B cell (primary cell): ENCODE data around the gene ABCC10. TPM values are rescaled to one million over a fixed set of nuclear protein-coding genes. Genes with fewer than 3 reads are reported as not detected.

Experiments
- ATAC-seq: fragments of 200-7000 bp; cut with Tn5 transposase; one replicate; pipeline ENCODE4 v1.10.0; 2021; ENCODE audit warnings: low read depth, mild to moderate bottlenecking, moderate number of reproducible peaks, moderate library complexity
- CTCF ChIA-PET: fragments of 350-600 bp; sonication (Branson Sonifier 250); formaldehyde crosslinking; loops from one replicate; lab custom pipeline; 2021; ENCODE audit warnings: antibody characterized with exemption, inconsistent platforms; lab: Charles Lee
- POLR2A ChIA-PET: fragments of 350-600 bp; sonication (Branson Sonifier 250); formaldehyde crosslinking; loops from one replicate; lab custom pipeline; 2021; ENCODE audit warnings: antibody characterized with exemption; lab: Charles Lee
- DNase-seq: peaks from one replicate; pipeline ENCODE4 v3.0.0; 2013
- H2AFZ ChIP-seq: 2 replicates; pipeline ENCODE4 v1.6.1; 2012; ENCODE audit warnings: mild to moderate bottlenecking, low read depth, low read length; ENCODE audit not compliant: insufficient read depth, poor library complexity, severe bottlenecking
- H3K27ac ChIP-seq, 2 donors: 1 replicate in 1 of 2; 2 replicates in 1 of 2; pipeline ENCODE4 v1.5.1; 2012 to 2013; ENCODE audit warnings: low read length in 2 of 2, mild to moderate bottlenecking in 2 of 2, moderate library complexity in 1 of 2
- H3K27me3 ChIP-seq, 4 experiments: fragments of 200-600 bp in 1 of 4; sonication (generic) in 1 of 4; replicated peaks in 1 of 4; 1 replicate in 2 of 4; 2 replicates in 2 of 4; pipeline versions ENCODE4 v1.6.1 to v1.7.0; 2013 to 2016; ENCODE audit warnings: low read length in 3 of 4, mild to moderate bottlenecking in 2 of 4, mixed read lengths in 1 of 4, moderate library complexity in 1 of 4; ENCODE audit not compliant: insufficient read depth in 4 of 4, control insufficient read depth in 3 of 4; ENCODE audit errors: control extremely low read depth in 1 of 4
- H3K36me3 ChIP-seq, 2 experiments: replicated peaks in 1 of 2; 1 replicate in 1 of 2; 2 replicates in 1 of 2; pipeline versions ENCODE4 v1.6.1 to v1.7.1; 2013; ENCODE audit warnings: low read length in 1 of 2; ENCODE audit not compliant: insufficient read depth in 2 of 2, control insufficient read depth in 1 of 2; ENCODE audit errors: control extremely low read depth in 1 of 2, extremely low read depth in 1 of 2
- H3K4me1 ChIP-seq, 2 donors: fragments of 200-600 bp in 1 of 2; sonication (generic) in 1 of 2; 1 replicate in 1 of 2; 2 replicates in 1 of 2; pipeline versions ENCODE4 v1.5.1 to v1.6.1; 2013 to 2017; ENCODE audit warnings: low read length in 2 of 2; ENCODE audit not compliant: control insufficient read depth in 2 of 2, insufficient read depth in 2 of 2
- H3K4me2 ChIP-seq: replicated peaks from 2 replicates; pipeline ENCODE3; 2012; ENCODE audit warnings: mild to moderate bottlenecking, low read depth, low read length; ENCODE audit not compliant: poor library complexity, severe bottlenecking
- H3K4me3 ChIP-seq, 5 experiments: fragments of 200-600 bp in 1 of 5; sonication (generic) in 1 of 5; 1 replicate in 3 of 5; 2 replicates in 2 of 5; pipeline versions ENCODE4 v1.5.1 to v1.7.0; 2011 to 2016; ENCODE audit warnings: low read length in 4 of 5, mild to moderate bottlenecking in 4 of 5, low read depth in 2 of 5, control low read depth in 1 of 5, moderate library complexity in 1 of 5; ENCODE audit not compliant: insufficient read depth in 1 of 5; ENCODE audit errors: control extremely low read depth in 1 of 5, extremely low read depth in 1 of 5
- H3K79me2 ChIP-seq: fragments of 200-600 bp; sonication (generic); one replicate; pipeline ENCODE4 v1.6.0; 2016; ENCODE audit warnings: low read length; ENCODE audit not compliant: control insufficient read depth, insufficient read depth
- H3K9ac ChIP-seq: fragments of 200-600 bp; sonication (generic); 2 replicates; pipeline ENCODE4 v1.6.1; 2017; ENCODE audit warnings: mild to moderate bottlenecking, low read length, moderate library complexity
- H3K9me3 ChIP-seq, 3 donors: one replicate each; pipeline versions ENCODE4 v1.6.1 to v1.7.1; 2013; ENCODE audit warnings: low read length in 2 of 3; ENCODE audit not compliant: control insufficient read depth in 2 of 3, insufficient read depth in 1 of 3; ENCODE audit errors: control extremely low read depth in 1 of 3
- H4K20me1 ChIP-seq: 2 replicates; pipeline ENCODE4 v1.6.0; 2012; ENCODE audit warnings: mild to moderate bottlenecking, low read length; ENCODE audit not compliant: insufficient read depth, control insufficient read depth, poor library complexity, severe bottlenecking
- H3K27ac Mint-ChIP-seq: one replicate; pipeline ENCODE4 v1.8.0; 2021; ENCODE audit warnings: mixed read lengths
- H3K27me3 Mint-ChIP-seq: one replicate; pipeline ENCODE4 v1.8.0; 2021; ENCODE audit warnings: mixed read lengths
- H3K4me1 Mint-ChIP-seq: one replicate; pipeline ENCODE4 v1.8.0; 2021; ENCODE audit warnings: mixed read lengths
- H3K4me3 Mint-ChIP-seq: one replicate; pipeline ENCODE4 v1.8.0; 2021; ENCODE audit warnings: mixed read lengths
- H3K9me3 Mint-ChIP-seq: one replicate; pipeline ENCODE4 v1.8.0; 2022; ENCODE audit warnings: mixed read lengths; ENCODE audit not compliant: insufficient read depth
- EZH2 ChIP-seq: IDR thresholded peaks from 2 replicates; pipeline ENCODE4 v1.6.1; 2012; ENCODE audit warnings: borderline replicate concordance, low read depth, mild to moderate bottlenecking, moderate library complexity, low read length; ENCODE audit not compliant: insufficient read depth, poor library complexity, severe bottlenecking
- WGBS: methylation state at CpG from one replicate; pipeline ENCODE4 v1.1.5; 2013; ENCODE audit warnings: missing lambda C conversion rate; ENCODE audit not compliant: insufficient coverage; 5-methylcytosine and 5-hydroxymethylcytosine counted together
- intact Hi-C: fragments of 100-400 bp; cut with micrococcal nuclease; formaldehyde crosslinking; loops from one replicate; pipeline ENCODE4 v1.10.0; 2022
- polyA plus RNA-seq: library from polyadenylated mRNA; depleted of rRNA; stranded (reverse); fragments of >200 nt; gene quantifications from 2 replicates; pipeline ENCODE4 v1.2.3, GENCODE V29; 2012
- total RNA-seq, 2 donors: library from RNA; stranded (reverse); fragments of 120-200 nt in 1 of 2; gene quantifications; 1 replicate in 1 of 2; 2 replicates in 1 of 2; pipeline versions ENCODE4 v1.2.3 to v1.2.4, GENCODE V29; 2013 to 2022
- TF ChIP-seq, protein P1 (sequence below): fragments of 200-600 bp; IDR thresholded peaks from one replicate; pipeline ENCODE4 v1.8.0; 2022; ENCODE audit warnings: antibody characterized with exemption, mild to moderate bottlenecking

Gene ABCC10
- total and polyA plus RNA-seq, 2 donors (not counting 1 experiment from before 2014, with no cell fraction given), result 39.5 to 71.5 TPM

DNA sequence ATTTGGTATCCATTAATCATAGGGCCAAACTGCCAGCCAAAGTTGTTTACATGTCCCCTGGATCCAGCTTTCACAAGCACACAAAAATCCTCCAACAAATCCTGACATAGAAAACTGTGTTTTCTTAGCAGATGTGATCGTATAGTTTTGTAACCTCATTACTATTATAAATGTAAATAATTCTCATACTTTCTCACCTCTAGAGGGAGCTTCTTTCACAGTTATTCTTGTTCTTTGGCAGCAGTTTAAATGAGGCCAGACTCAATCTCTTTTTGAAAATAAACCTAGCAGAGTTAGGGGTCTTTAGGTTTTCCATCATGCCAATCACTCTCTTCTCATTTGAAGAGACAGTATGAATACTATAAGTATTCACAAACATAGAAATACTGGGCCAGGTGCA is 40.8 kb upstream of the ABCC10 start:
- peaks cover 16% of the 10 kb centered on the region for H3K27me3 Mint-ChIP-seq
- no peaks in the 10 kb centered on the region for H3K79me2 ChIP-seq
- H2AFZ ChIP-seq, result no peak overlapping the region
- H3K4me1 ChIP-seq, result peaks cover 47% of the 10 kb centered on the region in 2 donors
- ChIA-PET CTCF (interaction anchor here (0.6 to 2.0 kb wide), 16 partner anchors 10 to 230 kb away, joined by 3 to 9 read pairs (median 4); partner anchors contain the start of genes CRIP3 and ZNF318), POLR2A (interaction anchor here (1.0 kb wide), 1 partner anchor 22 kb away, joined by 3 read pairs; no protein-coding TSS in a partner anchor)
- no peak overlapping the region for H3K27ac ChIP-seq
- peak overlapping the region; percentile 79 for H3K27ac Mint-ChIP-seq
- DNase-seq, result peak; percentile 54
- H3K36me3 ChIP-seq, result no peaks in the 10 kb centered on the region
- H3K4me1 Mint-ChIP-seq, result peaks cover 48% of the 10 kb centered on the region
- H3K4me2 ChIP-seq, result no peak overlapping the region
- intact Hi-C loops, result no loop called here
- H3K9me3 Mint-ChIP-seq, result no peaks in the 10 kb centered on the region
- H3K27me3 ChIP-seq, result peaks cover 0 to 15% (median 4%) of the 10 kb centered on the region in 4 experiments
- peaks cover 0 to 17% (median 5%) of the 10 kb centered on the region in 3 donors for H3K9me3 ChIP-seq
- no peak overlapping the region for H3K9ac ChIP-seq
- WGBS, result no CpG with 5 or more reads among the region's 1 CpG
- peak overlapping the region; percentile 18 for H3K4me3 Mint-ChIP-seq
- no peak for ATAC-seq
- TF ChIP-seq EZH2, result no peak
- TF ChIP-seq, protein P1, sequence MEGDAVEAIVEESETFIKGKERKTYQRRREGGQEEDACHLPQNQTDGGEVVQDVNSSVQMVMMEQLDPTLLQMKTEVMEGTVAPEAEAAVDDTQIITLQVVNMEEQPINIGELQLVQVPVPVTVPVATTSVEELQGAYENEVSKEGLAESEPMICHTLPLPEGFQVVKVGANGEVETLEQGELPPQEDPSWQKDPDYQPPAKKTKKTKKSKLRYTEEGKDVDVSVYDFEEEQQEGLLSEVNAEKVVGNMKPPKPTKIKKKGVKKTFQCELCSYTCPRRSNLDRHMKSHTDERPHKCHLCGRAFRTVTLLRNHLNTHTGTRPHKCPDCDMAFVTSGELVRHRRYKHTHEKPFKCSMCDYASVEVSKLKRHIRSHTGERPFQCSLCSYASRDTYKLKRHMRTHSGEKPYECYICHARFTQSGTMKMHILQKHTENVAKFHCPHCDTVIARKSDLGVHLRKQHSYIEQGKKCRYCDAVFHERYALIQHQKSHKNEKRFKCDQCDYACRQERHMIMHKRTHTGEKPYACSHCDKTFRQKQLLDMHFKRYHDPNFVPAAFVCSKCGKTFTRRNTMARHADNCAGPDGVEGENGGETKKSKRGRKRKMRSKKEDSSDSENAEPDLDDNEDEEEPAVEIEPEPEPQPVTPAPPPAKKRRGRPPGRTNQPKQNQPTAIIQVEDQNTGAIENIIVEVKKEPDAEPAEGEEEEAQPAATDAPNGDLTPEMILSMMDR, result peak; percentile 59
- H4K20me1 ChIP-seq, result no peaks in the 10 kb centered on the region
- H3K4me3 ChIP-seq, result no peak overlapping the region

DNA sequence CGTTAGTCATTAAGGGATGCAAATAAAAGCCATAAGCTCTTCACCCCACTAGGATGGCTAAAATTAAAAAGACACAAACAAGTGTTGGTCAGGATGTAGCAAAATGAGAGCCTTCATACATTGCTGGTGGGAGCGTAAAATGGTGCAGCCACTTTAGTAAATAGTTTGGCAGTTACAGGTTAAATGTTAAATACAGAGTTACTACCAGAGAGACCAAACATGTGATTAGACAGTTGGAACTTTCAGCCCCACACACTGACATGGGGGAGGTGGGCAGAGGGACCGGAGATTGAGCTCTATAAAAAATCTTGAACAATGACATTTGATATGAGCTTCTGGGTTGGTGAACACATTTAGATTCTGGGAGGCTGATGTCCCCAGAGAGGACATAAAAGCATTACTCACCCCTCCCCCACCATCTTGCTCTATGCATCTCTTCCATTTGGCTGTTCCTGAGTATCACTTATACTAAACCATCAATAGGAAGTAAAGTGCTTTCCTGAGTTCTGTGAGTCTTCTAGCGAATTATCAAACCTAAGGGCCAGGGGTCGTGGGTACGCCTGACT is 37.5 kb upstream of the ABCC10 start:
- H3K4me3 ChIP-seq, result no peak overlapping the region
- Mint-ChIP-seq H3K4me1 (peaks cover 37% of the 10 kb centered on the region), H3K4me3 (no peak overlapping the region), H3K9me3 (no peaks in the 10 kb centered on the region), H3K27ac (peak overlapping the region; percentile 41), H3K27me3 (peaks cover 16% of the 10 kb centered on the region)
- no peak for TF ChIP-seq EZH2
- TF ChIP-seq, protein P1, result no peak
- DNase-seq (no peak), ATAC-seq (no peak)
- no peak overlapping the region for H3K4me2 ChIP-seq
- no peak overlapping the region for H3K9ac ChIP-seq
- peaks cover 0 to 13% (median 7%) of the 10 kb centered on the region in 4 experiments for H3K27me3 ChIP-seq
- intact Hi-C loops, result no loop called here
- H3K79me2 ChIP-seq, result no peaks in the 10 kb centered on the region
- H3K36me3 ChIP-seq, result no peaks in the 10 kb centered on the region
- ChIA-PET POLR2A (interaction anchor here (1.2 kb wide), 1 partner anchor 10 kb away, joined by 5 read pairs; no protein-coding TSS in a partner anchor), CTCF (interaction anchor here (1.0 to 1.8 kb wide), 3 partner anchors 8 to 126 kb away, joined by 3 to 8 read pairs (median 7); no protein-coding TSS in a partner anchor)
- peaks cover 0 to 1% (median 0%) of the 10 kb centered on the region in 3 donors for H3K9me3 ChIP-seq
- 97% methylated on average over 3 of the region's 6 CpGs for WGBS
- no peaks in the 10 kb centered on the region for H4K20me1 ChIP-seq
- H3K27ac ChIP-seq, result no peak overlapping the region
- H2AFZ ChIP-seq, result no peak overlapping the region
- H3K4me1 ChIP-seq, result peaks cover 33% of the 10 kb centered on the region in 2 donors
